Ishikawa (cell line): ENCODE data around the gene C10orf143.

Experiments
- CREB1 ChIP-seq: IDR thresholded peaks from 2 replicates; pipeline ENCODE4 v1.6.1; 2012; ENCODE audit warnings: low read depth
- FOXM1 ChIP-seq: IDR thresholded peaks from 2 replicates; pipeline ENCODE4 v1.6.1; 2012; ENCODE audit warnings: low read depth, borderline replicate concordance
- REST ChIP-seq: IDR thresholded peaks from 2 replicates; pipeline ENCODE4 v1.6.1; 2012; ENCODE audit warnings: low read depth, mild to moderate bottlenecking
- TAF1 ChIP-seq: IDR thresholded peaks from 2 replicates; pipeline ENCODE4 v1.6.1; 2012; ENCODE audit warnings: low read depth, mild to moderate bottlenecking
- TEAD4 ChIP-seq: IDR thresholded peaks from 2 replicates; pipeline ENCODE4 v1.6.1; 2012
- TF ChIP-seq, protein P1 (sequence below): IDR thresholded peaks from 2 replicates; pipeline ENCODE4 v1.6.1; 2012

DNA sequence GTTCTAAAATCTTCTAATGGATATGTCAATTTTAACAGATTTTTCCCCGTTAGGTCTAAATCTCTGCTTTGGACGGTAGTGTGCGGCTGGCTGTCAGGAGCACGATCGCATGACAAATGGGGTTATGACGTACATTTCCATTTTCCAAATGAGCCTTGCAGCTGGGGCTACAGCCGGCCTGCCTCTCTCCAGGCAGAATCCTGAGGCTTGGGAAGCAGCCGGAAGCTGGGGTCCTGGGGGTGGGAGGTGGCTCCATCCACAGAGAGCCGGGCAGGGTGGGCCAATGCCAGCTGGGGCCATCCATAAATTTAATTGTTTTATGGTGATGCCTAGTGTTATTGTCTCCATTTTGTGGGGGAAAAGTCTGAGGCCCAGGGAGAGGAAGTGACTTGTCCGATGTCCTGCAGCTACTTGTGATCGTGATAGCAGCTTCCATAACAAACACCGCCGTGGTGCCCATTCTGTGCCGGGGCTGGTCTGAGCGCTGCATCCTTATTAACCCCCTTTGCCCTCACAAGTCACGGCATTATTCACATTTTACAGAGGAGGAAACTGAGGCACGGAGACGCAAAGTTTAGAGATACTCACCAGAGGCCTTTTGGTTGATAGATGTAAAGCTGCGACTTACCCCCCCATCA lies 93.5 kb downstream of the C10orf143 start:
- TF ChIP-seq FOXM1 (no peak), TAF1 (no peak), TEAD4 (no peak), CREB1 (no peak), REST (no peak)
- TF ChIP-seq, protein P1, sequence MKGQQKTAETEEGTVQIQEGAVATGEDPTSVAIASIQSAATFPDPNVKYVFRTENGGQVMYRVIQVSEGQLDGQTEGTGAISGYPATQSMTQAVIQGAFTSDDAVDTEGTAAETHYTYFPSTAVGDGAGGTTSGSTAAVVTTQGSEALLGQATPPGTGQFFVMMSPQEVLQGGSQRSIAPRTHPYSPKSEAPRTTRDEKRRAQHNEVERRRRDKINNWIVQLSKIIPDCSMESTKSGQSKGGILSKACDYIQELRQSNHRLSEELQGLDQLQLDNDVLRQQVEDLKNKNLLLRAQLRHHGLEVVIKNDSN: no peak
